Stimulated activated CD8-positive, alpha-beta memory T cell treated with anti-CD3 and anti-CD28 coated beads, Interleukin-12 subunit alpha, Interleukin-12 subunit beta, amount 100 ng/mL, for 24 hours (primary cell): ENCODE measurements around the gene CORO6.
"Not testable (repeated sequence)": the region's sequence is repeated elsewhere in the genome, so short reads cannot be mapped to it uniquely, and the experiment has no call there.

Source experiments
- DNase-seq: peaks from one replicate; pipeline ENCODE4 v3.0.0-alpha.2; 2020; ENCODE audit errors: extremely low read depth

The CORO6 gene

DNA sequence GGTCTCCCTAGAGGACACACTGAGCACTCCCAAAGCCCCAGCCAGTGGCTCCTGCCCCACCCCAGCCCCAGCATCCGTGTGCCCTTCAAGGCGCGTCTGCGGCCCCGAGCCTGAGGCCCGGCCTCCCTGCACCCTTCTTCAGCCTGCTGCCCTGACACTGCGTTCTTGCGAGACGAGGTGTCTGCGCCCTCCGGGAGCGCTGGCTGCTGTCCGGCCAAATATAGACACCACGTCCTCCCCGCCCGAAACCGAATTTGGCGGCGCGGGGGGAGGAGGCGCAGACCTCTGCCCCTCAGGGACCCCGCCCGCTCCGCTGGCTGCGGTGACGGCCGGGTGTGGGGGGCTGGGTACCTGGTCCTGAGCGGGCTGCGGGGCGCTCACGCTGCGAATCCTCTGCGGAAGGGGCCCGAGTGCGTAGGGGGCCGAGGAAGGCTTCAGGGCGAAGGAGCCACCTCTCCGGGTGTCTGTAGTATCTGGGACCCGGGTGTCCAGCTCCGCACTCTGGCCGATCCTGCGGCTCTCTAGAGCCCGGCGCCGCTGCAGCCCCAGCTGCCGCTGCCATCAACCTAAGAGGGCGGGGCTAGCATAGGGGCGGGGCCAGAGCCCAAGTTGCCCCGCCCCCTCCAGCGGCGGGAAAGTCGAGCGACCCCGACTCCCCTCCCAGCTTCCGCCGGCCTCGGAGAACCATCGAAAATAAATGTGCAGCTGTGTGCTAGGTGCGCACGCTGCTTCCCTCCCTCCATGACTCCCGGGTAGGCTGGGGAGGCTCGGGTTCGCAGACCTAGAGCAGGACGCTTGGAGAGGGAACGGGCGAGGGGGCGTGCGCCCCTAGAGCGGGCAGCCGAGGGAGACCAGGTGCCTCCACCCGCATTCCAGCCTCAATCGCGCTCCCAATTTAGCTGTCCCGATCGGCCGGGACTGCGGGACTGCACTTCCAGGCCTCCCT is at the start of gene CORO6:
Gene CORO6 (minus strand): TSS at position 576 of the 946 bp plus-strand sequence. CDS start 1,491 bp downstream, outside the sequence.
- no peak for DNase-seq

- DNase-seq, result no peak
Observed at GRCh38 chr17:29671661-29672060, 48.9 kb upstream of the CORO6 start.

GRCh38 chr17:29669266-29669665 is 46.6 kb upstream of the CORO6 start:
- DNase-seq, result no peak

DNA sequence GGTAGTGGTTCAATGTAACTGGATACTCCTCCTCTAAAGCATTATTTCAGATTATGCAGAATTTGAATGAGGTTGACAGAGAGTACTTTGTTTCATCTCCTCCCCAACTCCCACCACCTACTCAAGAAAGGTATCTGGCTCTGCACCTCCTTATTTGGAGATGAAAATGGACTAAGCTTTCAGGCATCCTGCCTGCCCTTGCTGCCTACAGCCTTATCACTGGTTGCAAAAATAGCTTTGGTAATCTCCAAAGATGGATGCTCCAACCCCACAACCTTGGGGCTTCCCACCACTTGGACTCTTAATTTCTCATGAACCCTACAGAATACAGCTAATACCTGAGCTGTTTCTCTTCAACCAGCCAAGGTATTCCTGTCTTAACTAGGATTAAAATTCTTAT is 45.3 kb upstream of the CORO6 start:
- DNase-seq, result no peak

GRCh38 chr17:29665481-29665810 is 42.7 kb upstream of the CORO6 start:
- no peak for DNase-seq

GRCh38 chr17:29664743-29665480 is 42.2 kb upstream of the CORO6 start:
- DNase-seq, result no peak

DNA sequence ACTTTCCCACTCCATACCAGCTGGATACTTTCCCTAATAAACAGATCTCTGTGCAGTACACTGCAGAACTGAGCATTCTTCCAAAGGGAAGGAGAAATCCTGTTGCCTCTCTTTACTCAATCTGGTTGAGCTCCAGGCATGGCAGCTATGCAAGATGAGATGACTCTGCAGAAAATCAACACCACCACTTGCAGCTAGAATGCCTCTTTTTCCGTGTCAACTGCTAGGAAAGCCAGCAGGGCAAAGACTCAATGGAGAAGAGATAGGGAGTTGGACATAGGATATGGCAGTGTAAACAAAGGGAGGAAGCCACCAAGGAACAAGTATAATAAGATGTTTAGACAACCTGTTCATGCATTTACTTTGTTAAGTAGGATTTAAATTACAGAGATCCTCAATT is 40.4 kb upstream of the CORO6 start:
- no peak for DNase-seq

GRCh38 chr17:29661213-29661612 is 38.5 kb upstream of the CORO6 start:
- DNase-seq, result no peak

GRCh38 chr17:29659155-29659554 is 36.4 kb upstream of the CORO6 start:
- DNase-seq, result no peak

DNA sequence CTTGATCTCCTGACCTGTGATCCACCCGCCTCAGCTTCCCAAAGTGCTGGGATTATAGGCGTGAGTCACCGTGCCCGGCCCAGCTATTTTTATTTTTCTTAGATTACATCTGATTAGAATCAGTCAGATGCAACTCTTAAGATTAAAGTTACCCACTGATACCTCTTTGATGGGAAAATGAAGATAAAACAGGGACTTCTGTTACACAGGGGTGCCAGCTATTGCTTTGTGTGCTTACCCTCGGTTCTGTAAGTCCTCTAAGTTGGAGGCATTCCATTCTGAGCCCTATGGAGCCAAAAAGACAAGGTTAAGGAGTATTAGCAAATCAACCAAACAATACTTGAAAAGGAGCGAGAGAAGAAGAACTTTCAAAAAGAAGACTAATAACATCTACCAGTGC is 32.6 kb upstream of the CORO6 start:
- DNase-seq, result no peak

DNA sequence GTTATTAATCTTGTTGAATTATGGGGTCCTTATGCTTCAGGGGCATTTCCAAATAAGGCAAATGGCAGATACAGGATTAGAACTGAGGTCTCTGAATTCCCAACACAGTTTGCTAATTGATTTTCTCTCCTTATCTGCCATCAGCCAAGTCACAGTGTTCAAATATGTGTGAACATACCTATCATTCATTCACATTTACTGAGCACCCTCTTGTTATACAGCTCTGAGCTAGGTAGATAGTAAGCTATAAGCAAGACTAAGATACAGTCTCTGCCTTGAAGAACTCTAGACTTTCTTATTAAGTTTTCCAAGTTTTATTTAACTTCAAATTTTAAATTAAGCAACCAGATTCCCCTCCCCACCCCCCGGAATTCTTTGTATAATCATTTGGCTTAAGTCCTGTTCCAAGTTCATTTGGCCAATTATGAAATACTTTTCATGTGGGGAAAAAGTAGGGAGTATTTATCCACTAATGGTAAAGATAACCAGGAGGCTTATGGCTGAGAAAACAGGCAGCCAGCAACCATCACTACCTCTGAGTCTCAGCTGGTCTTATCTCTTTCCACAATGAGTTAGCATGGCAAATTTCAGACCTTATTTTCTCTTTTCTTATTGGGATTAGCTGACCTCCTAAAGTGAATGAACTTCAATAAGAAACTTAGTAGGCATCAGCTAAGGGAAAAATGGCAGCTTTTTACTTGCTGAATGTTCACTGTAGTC is 31.4 kb upstream of the CORO6 start:
- DNase-seq, result no peak

GRCh38 chr17:29652976-29653375 is 30.3 kb upstream of the CORO6 start:
- DNase-seq, result no peak

- DNase-seq, result not testable (repeated sequence)
Observed at GRCh38 chr17:29651913-29652312, 29.2 kb upstream of the CORO6 start.

GRCh38 chr17:29650396-29650795 is 27.7 kb upstream of the CORO6 start:
- DNase-seq, result no peak

GRCh38 chr17:29649359-29649758 is 26.6 kb upstream of the CORO6 start:
- no peak for DNase-seq

DNA sequence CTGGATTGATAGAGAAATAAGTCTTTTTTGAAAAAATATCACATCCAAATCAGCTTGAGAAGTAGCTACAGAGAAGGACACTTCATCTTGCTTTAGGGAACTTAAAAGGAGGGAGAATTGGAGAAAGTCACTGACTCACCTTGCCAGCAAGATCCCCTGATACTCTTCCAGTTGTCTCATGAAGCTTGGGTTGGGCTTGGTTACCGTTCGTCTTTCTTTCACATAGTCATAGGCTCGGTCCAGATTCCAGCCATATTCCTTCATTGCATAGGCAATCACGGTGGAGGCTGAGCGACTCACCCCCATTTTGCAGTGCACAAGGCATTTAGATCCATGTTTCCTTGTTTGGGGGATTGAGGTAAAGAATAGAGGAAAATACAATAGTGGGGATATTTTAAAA is 25.3 kb upstream of the CORO6 start:
- no peak for DNase-seq

- no peak for DNase-seq
Observed at GRCh38 chr17:29645515-29646051, 22.9 kb upstream of the CORO6 start.

GRCh38 chr17:29643817-29644160 is 21.1 kb upstream of the CORO6 start:
- DNase-seq, result no peak

- DNase-seq, result no peak
Observed at GRCh38 chr17:29642171-29642611, 19.5 kb upstream of the CORO6 start.

DNA sequence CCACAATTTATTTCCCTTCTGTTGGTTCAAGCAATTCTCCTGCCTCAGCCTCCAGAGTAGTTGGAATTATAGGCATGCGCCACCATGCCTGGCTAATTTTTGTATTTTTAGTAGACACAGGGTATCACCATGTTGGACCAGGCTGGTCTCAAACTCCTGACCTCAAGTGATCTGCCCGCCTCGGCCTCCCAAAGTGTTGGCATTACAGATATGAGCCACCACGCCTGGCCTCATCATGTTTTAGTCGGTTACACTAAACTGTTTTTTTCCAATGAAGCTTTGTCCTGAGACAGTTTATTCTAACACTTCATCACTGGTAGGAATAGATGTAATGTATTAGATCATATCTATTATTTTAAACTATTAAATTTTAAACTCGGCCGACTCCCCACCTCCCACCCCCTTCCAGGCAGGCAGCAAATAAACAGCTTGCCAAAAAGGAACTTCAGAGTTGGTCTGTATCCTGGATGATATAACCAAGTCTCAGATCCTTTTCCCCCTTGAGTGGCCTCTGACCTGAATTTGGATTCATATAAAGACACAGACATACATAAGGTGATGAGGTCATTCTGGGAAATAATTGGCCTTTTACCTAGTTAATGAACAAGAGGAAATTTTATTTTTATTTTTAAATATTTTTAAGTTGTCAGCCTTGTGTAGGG is 18.4 kb upstream of the CORO6 start:
- no peak for DNase-seq

GRCh38 chr17:29640413-29640812 is 17.7 kb upstream of the CORO6 start:
- no peak for DNase-seq

DNA sequence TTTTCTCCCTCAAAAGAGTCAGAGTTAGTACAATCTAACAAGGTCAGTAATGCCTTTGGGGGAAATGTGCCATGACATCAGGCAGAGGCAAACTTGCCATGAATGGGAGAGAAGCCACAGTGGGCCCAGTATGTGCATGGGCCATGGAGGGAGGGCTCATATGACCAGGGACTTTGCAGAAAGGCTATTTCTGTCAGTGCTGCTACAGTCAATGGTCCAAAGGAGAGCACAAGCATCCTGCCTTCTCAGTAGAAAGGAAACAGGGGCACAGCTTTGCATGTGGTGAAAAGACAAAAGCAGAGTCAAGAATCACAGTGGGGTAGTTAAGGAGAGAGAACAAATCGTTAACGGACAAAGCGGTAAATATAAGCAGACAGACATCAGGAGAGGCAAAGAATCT is 11.2 kb upstream of the CORO6 start:
- DNase-seq, result no peak
